Measurements from ENCODE around the gene LCLAT1. TPM values are rescaled to one million over a fixed set of nuclear protein-coding genes. Genes with fewer than 3 reads are reported as not detected.

The LCLAT1 gene
- total and polyA plus RNA-seq, 4 donors = 2.4 to 14.6 (median 10.7) TPM

GRCh38 chr2:30424231-30424630, 22.8 kb upstream of the LCLAT1 start (continued):
- TF ChIP-seq FOXA1 (IDR thresholded peaks at IDR 0.05) = no peak

GRCh38 chr2:30425326-30425725, 21.7 kb upstream of the LCLAT1 start:
- H3K9ac ChIP-seq (ENCODE audit: low read depth in 1 of 2, low read length in 2 of 2) = no peak overlapping the region
- WGBS = 82% methylated on average over 4 of the region's 4 CpGs
- H3K4me1 ChIP-seq (ENCODE audit: control insufficient read depth in 4 of 4, insufficient read depth in 4 of 4, low read length in 3 of 4) = no peaks in the 10 kb centered on the region
- no peaks in the 10 kb centered on the region for H3K27me3 ChIP-seq (ENCODE audit: control insufficient read depth in 4 of 4, insufficient read depth in 4 of 4, low read length in 3 of 4)
- DNase-seq (ENCODE audit: low spot score) = no peak
- TF ChIP-seq, protein P1, sequence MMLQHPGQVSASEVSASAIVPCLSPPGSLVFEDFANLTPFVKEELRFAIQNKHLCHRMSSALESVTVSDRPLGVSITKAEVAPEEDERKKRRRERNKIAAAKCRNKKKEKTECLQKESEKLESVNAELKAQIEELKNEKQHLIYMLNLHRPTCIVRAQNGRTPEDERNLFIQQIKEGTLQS (IDR thresholded peaks at IDR 0.05) = no peak
- TF ChIP-seq REST (IDR thresholded peaks at IDR 0.05) (no peak), GABPA (IDR thresholded peaks at IDR 0.05 in 1 of 2, conservative IDR thresholded peaks at IDR 0.05 in 1 of 2) (no peak), YY1 (IDR thresholded peaks at IDR 0.05) (no peak), HNF4G (IDR thresholded peaks at IDR 0.05) (no peak)
- TF ChIP-seq, protein P2, sequence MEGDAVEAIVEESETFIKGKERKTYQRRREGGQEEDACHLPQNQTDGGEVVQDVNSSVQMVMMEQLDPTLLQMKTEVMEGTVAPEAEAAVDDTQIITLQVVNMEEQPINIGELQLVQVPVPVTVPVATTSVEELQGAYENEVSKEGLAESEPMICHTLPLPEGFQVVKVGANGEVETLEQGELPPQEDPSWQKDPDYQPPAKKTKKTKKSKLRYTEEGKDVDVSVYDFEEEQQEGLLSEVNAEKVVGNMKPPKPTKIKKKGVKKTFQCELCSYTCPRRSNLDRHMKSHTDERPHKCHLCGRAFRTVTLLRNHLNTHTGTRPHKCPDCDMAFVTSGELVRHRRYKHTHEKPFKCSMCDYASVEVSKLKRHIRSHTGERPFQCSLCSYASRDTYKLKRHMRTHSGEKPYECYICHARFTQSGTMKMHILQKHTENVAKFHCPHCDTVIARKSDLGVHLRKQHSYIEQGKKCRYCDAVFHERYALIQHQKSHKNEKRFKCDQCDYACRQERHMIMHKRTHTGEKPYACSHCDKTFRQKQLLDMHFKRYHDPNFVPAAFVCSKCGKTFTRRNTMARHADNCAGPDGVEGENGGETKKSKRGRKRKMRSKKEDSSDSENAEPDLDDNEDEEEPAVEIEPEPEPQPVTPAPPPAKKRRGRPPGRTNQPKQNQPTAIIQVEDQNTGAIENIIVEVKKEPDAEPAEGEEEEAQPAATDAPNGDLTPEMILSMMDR (IDR thresholded peaks at IDR 0.05; ENCODE audit: low read depth, low read length, missing input control) = no peak
- no peaks in the 10 kb centered on the region for H3K36me3 ChIP-seq (ENCODE audit: control insufficient read depth in 4 of 4, insufficient read depth in 3 of 4, low read depth in 1 of 4, low read length in 3 of 4)
- H3K27ac ChIP-seq (ENCODE audit: low read depth in 1 of 2, low read length in 2 of 2) = no peak overlapping the region
- H3K9me3 ChIP-seq (ENCODE audit: control insufficient read depth in 4 of 4, low read length in 3 of 4) = no peaks in the 10 kb centered on the region
- no peak overlapping the region for H3K4me3 ChIP-seq (ENCODE audit: low read depth in 1 of 3, low read length in 3 of 3)

GRCh38 chr2:30427606-30428347, 19.3 kb upstream of the LCLAT1 start:
- no peak overlapping the region for H3K4me3 ChIP-seq (ENCODE audit: low read depth in 1 of 3, low read length in 3 of 3)
- WGBS = 74% methylated on average over 8 of the region's 8 CpGs
- no peak for DNase-seq (ENCODE audit: low spot score)
- H3K9me3 ChIP-seq (ENCODE audit: control insufficient read depth in 4 of 4, low read length in 3 of 4) = no peaks in the 10 kb centered on the region
- no peaks in the 10 kb centered on the region for H3K36me3 ChIP-seq (ENCODE audit: control insufficient read depth in 4 of 4, insufficient read depth in 3 of 4, low read depth in 1 of 4, low read length in 3 of 4)
- H3K27ac ChIP-seq (ENCODE audit: low read depth in 1 of 2, low read length in 2 of 2) = no peak overlapping the region
- H3K9ac ChIP-seq (ENCODE audit: low read depth in 1 of 2, low read length in 2 of 2) = no peak overlapping the region
- H3K27me3 ChIP-seq (ENCODE audit: control insufficient read depth in 4 of 4, insufficient read depth in 4 of 4, low read length in 3 of 4) = no peaks in the 10 kb centered on the region
- no peaks in the 10 kb centered on the region for H3K4me1 ChIP-seq (ENCODE audit: control insufficient read depth in 4 of 4, insufficient read depth in 4 of 4, low read length in 3 of 4)
- TF ChIP-seq, protein P1 (IDR thresholded peaks at IDR 0.05) = no peak
- TF ChIP-seq HNF4G (IDR thresholded peaks at IDR 0.05) = no peak
- TF ChIP-seq, protein P2 (IDR thresholded peaks at IDR 0.05; ENCODE audit: low read depth, low read length, missing input control) = no peak
- no peak for TF ChIP-seq GABPA (IDR thresholded peaks at IDR 0.05 in 1 of 2, conservative IDR thresholded peaks at IDR 0.05 in 1 of 2)
- no peak for TF ChIP-seq ZBTB33 (IDR thresholded peaks at IDR 0.05)
- TF ChIP-seq NR2F2 (IDR thresholded peaks at IDR 0.05) = no peak
- TF ChIP-seq TAF1 (conservative IDR thresholded peaks at IDR 0.05) = no peak
- TF ChIP-seq FOXA2 (IDR thresholded peaks at IDR 0.05) = no peak
- no peak for TF ChIP-seq YY1 (IDR thresholded peaks at IDR 0.05)
- no peak for TF ChIP-seq REST (IDR thresholded peaks at IDR 0.05)
- TF ChIP-seq MAX (IDR thresholded peaks at IDR 0.05) = no peak
- TF ChIP-seq JUND (IDR thresholded peaks at IDR 0.05) = no peak
- TF ChIP-seq FOXA1 (IDR thresholded peaks at IDR 0.05) = no peak
